ENCODE results near the gene ADAM8. TPM values are rescaled to one million over a fixed set of nuclear protein-coding genes. Genes with fewer than 3 reads are reported as not detected.

The ADAM8 gene
- total and polyA plus RNA-seq, 2 of the 8 experiments (the other 6 are each of a cell fraction or from before 2014, with no cell fraction given): 4.6 TPM

DNA sequence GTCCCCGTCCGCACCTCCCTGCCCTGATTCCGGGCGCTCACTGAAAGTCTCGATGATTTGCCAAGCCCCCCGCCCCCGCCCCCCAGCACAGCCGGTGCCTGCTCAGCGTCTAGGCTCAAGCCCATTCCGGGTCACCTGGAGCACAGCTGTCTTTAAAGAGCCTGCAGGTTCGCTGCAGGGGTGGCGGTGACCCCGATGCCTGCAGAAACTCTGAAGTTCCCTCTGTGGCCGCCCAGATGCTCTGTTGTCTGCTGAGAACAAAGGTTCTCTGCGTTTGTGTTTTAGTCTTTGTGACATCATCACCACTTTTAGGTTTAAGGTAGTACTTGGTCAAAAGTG, 38.2 kb downstream of the ADAM8 start:
- H4K5ac ChIP-seq (ENCODE audit: insufficient read length, low read depth, low read length): no peak overlapping the region
- H2AK5ac ChIP-seq (ENCODE audit: low read depth, low read length): no peak overlapping the region
- peaks cover 0 to 5% (median 0%) of the 10 kb centered on the region in 4 experiments; a peak in 4 of 8 replicates for H3K36me3 ChIP-seq (ENCODE audit: control insufficient read depth in 2 of 4, insufficient read depth in 4 of 4, low read length in 3 of 4)
- POLR2A ChIA-PET (ENCODE audit: partially characterized antibody): interaction anchor here (1.0 to 1.7 kb wide), 6 partner anchors 9 to 26 kb away, joined by 3 to 6 read pairs (median 4); no protein-coding TSS in a partner anchor
- H4K8ac ChIP-seq (ENCODE audit: extremely low read depth, insufficient read depth, low read length): no peak overlapping the region
- H2AFZ ChIP-seq (ENCODE audit: low read length): no peak overlapping the region
- no peak overlapping the region for H3K56ac ChIP-seq (replicated peaks; ENCODE audit: insufficient read length, low read depth, low read length)
- no peak overlapping the region for H2BK20ac ChIP-seq (ENCODE audit: low read length)
- H3K4ac ChIP-seq (replicated peaks; ENCODE audit: insufficient read length, low read depth, low read length): no peak overlapping the region
- H3K23me2 ChIP-seq (ENCODE audit: low read depth, low read length): peaks cover 12% of the 10 kb centered on the region; the same call in 1 of the 2 replicates
- no peaks in the 10 kb centered on the region for H3K79me2 ChIP-seq (ENCODE audit: control insufficient read depth in 1 of 2, insufficient read depth in 2 of 2, low read length in 2 of 2)
- peaks cover 23 to 46% (median 43%) of the 10 kb centered on the region in 4 experiments for H3K27me3 ChIP-seq (replicated peaks in 1 of 4; ENCODE audit: control insufficient read depth in 3 of 4, extremely low read depth in 1 of 4, insufficient read depth in 3 of 4, low read length in 3 of 4)
- H3K27ac ChIP-seq (ENCODE audit: low read depth, low read length): no peak overlapping the region
- no peak overlapping the region for H2BK120ac ChIP-seq (replicated peaks; ENCODE audit: low read depth, low read length)
- H2BK15ac ChIP-seq (ENCODE audit: low read length): no peak overlapping the region
- peaks cover 3 to 23% (median 13%) of the 10 kb centered on the region in 4 experiments for H3K4me1 ChIP-seq (replicated peaks in 1 of 4; ENCODE audit: control insufficient read depth in 3 of 4, insufficient read depth in 4 of 4, low read length in 3 of 4)
- no peak overlapping the region for H3K14ac ChIP-seq (ENCODE audit: insufficient read length)
- no peak overlapping the region; a peak in 1 of 7 replicates for H3K9ac ChIP-seq (replicated peaks in 1 of 4; ENCODE audit: extremely low read depth in 1 of 4, low read depth in 3 of 4, low read length in 3 of 4)
- no peak for DNase-seq (ENCODE audit: low read depth in 1 of 2, low spot score in 2 of 2)
- peaks cover 0 to 4% of the 10 kb centered on the region in 2 experiments for H4K20me1 ChIP-seq (replicated peaks in 1 of 2; ENCODE audit: control insufficient read depth in 1 of 2, insufficient read depth in 2 of 2, low read length in 2 of 2)
- FAIRE-seq: peak; percentile 19
- H3K4me2 ChIP-seq (ENCODE audit: insufficient read depth in 1 of 2, low read depth in 2 of 2, low read length in 2 of 2): peak overlapping the region; percentile 91 to 92
- 0 out of 2 replicates have a peak overlapping the region, but pooled peaks have one; percentile 3 for H2BK12ac ChIP-seq (ENCODE audit: low read depth, low read length)
- H3K18ac ChIP-seq (ENCODE audit: extremely low read depth, low read length): peak overlapping the region; percentile 60; the same call in 1 of the 2 replicates
- CTCF ChIA-PET (ENCODE audit: partially characterized antibody): interaction anchor here (1.8 kb wide), 1 partner anchor 69 kb away, joined by 7 read pairs; no protein-coding TSS in a partner anchor
- H3K4me3 ChIP-seq (ENCODE audit: extremely low read depth in 1 of 4, insufficient read depth in 2 of 4, low read depth in 3 of 4, low read length in 4 of 4): peak overlapping the region; percentile 22 to 62 (median 37); a peak in 7 of 8 replicates
- no peak overlapping the region for H2BK5ac ChIP-seq (ENCODE audit: low read depth, low read length)
- 12% methylated on average over 8 of the region's 15 CpGs; no CpG with 5 or more reads in 1 of the 2 experiments for WGBS, 2 experiments (ENCODE audit: extremely low coverage in 1 of 2, insufficient coverage in 1 of 2, insufficient read length in 1 of 2, insufficient replicate concordance in 2 of 2, low coverage in 1 of 2, low lambda C conversion rate in 2 of 2, missing lambda C conversion rate in 1 of 2)
- H3K23ac ChIP-seq (ENCODE audit: insufficient read length): no peak overlapping the region
- H3K9me3 ChIP-seq (ENCODE audit: insufficient read depth in 2 of 2, low read depth in 1 of 2, low read length in 1 of 2): no peaks in the 10 kb centered on the region
- 0 out of 2 replicates have a peak, but pooled peaks cover 2% of the 10 kb centered on the region for H3K79me1 ChIP-seq (ENCODE audit: low read depth, low read length)
- H4K91ac ChIP-seq (replicated peaks; ENCODE audit: insufficient read length, low read length): no peak overlapping the region
- TF ChIP-seq SP1 (IDR thresholded peaks at IDR 0.05; ENCODE audit: low read depth, low read length): no peak
- TF ChIP-seq CBX5 (IDR thresholded peaks at IDR 0.05; ENCODE audit: low read depth, low read length): no peak
- no peak for TF ChIP-seq RAD21 (IDR thresholded peaks at IDR 0.05 in 1 of 2, conservative IDR thresholded peaks at IDR 0.05 in 1 of 2; ENCODE audit: low read depth in 2 of 2, low read length in 2 of 2)
- no peak for TF ChIP-seq HDAC2 (IDR thresholded peaks at IDR 0.05; ENCODE audit: borderline replicate concordance in 1 of 2, low read depth in 2 of 2, low read length in 2 of 2)
- no peak for TF ChIP-seq RBBP5 (IDR thresholded peaks at IDR 0.05; ENCODE audit: borderline replicate concordance, low read depth, low read length)
- TF ChIP-seq TBP (IDR thresholded peaks at IDR 0.05; ENCODE audit: low read depth, low read length): no peak
- no peak for TF ChIP-seq CREB1 (IDR thresholded peaks at IDR 0.05)
- TF ChIP-seq NANOG (IDR thresholded peaks at IDR 0.05; ENCODE audit: insufficient read depth, low read depth, low read length, poor library complexity, severe bottlenecking): no peak
- TF ChIP-seq GTF2F1 (IDR thresholded peaks at IDR 0.05; ENCODE audit: borderline replicate concordance, low read depth, low read length): no peak
- no peak for TF ChIP-seq ASH2L (IDR thresholded peaks at IDR 0.05; ENCODE audit: low read length)
- no peak for TF ChIP-seq POLR2A (IDR thresholded peaks at IDR 0.05; ENCODE audit: control extremely low read depth in 1 of 2, low read depth in 2 of 2, low read length in 2 of 2)
- TF ChIP-seq BCL11A (IDR thresholded peaks at IDR 0.05; ENCODE audit: low read depth in 2 of 2, low read length in 2 of 2): no peak
